MCF 10A (cell line): ENCODE results near the gene BMP10. TPM values are rescaled to one million over a fixed set of nuclear protein-coding genes. Genes with fewer than 3 reads are reported as not detected.

Experiments used
- BruUV-seq: library from RNA; stranded (reverse); fragments of 400-500 nt; replicated peaks from 2 replicates; lab custom pipeline; 2021; lab: Mats Ljungman, UMichigan
- CTCF ChIA-PET: fragments of 300-600 bp; sonication (Branson Sonifier 250); formaldehyde crosslinking; extraction: SDS; loops from one replicate; lab custom pipeline; 2021; ENCODE audit warnings: antibody characterized with exemption, inconsistent platforms; lab: Yijun Ruan, JAX
- POLR2A ChIA-PET: fragments of 300-600, 350-650 bp; sonication (Branson Sonifier 250); formaldehyde crosslinking; extraction: SDS; loops from one replicate; lab custom pipeline; 2020; ENCODE audit warnings: antibody characterized with exemption, inconsistent platforms; lab: Yijun Ruan, JAX
- DNase-seq: peaks from one replicate; pipeline ENCODE4 v3.0.0-alpha.2; 2018; ENCODE audit not compliant: unreplicated experiment
- H3K27ac Mint-ChIP-seq: one replicate; pipeline ENCODE4 v1.8.0; 2022; ENCODE audit warnings: mild to moderate bottlenecking, low read depth, mixed read lengths; ENCODE audit not compliant: unreplicated experiment
- H3K27me3 Mint-ChIP-seq: one replicate; pipeline ENCODE4 v1.8.0; 2022; ENCODE audit warnings: mixed read lengths; ENCODE audit not compliant: insufficient read depth, unreplicated experiment
- H3K36me3 Mint-ChIP-seq: one replicate; pipeline ENCODE4 v1.8.0; 2022; ENCODE audit warnings: mild to moderate bottlenecking, moderate library complexity, mixed read lengths; ENCODE audit not compliant: insufficient read depth, unreplicated experiment
- H3K4me1 Mint-ChIP-seq: one replicate; pipeline ENCODE4 v1.8.0; 2022; ENCODE audit warnings: mixed read lengths; ENCODE audit not compliant: insufficient read depth, unreplicated experiment
- H3K4me3 Mint-ChIP-seq: one replicate; pipeline ENCODE4 v1.8.0; 2022; ENCODE audit warnings: mild to moderate bottlenecking, moderate library complexity, mixed read lengths; ENCODE audit not compliant: unreplicated experiment
- H3K9me3 Mint-ChIP-seq: one replicate; pipeline ENCODE4 v1.8.0; 2022; ENCODE audit warnings: mixed read lengths; ENCODE audit not compliant: unreplicated experiment
- intact Hi-C: fragments of 100-400 bp; cut with micrococcal nuclease; formaldehyde crosslinking; loops from 2 replicates; pipeline ENCODE4 v1.14.1; 2022
- total RNA-seq: library from RNA; stranded (reverse); gene quantifications from 2 replicates; pipeline ENCODE4 v1.2.3, GENCODE V29; 2022
- TF ChIP-seq, protein P1 (sequence below): fragments of 200-600 bp; IDR thresholded peaks from one replicate; pipeline ENCODE4 v1.8.0; 2022; ENCODE audit warnings: antibody characterized with exemption, mild to moderate bottlenecking; ENCODE audit not compliant: unreplicated experiment

Gene BMP10
- total RNA-seq, 1 experiment from 2014 or later: not detected

DNA sequence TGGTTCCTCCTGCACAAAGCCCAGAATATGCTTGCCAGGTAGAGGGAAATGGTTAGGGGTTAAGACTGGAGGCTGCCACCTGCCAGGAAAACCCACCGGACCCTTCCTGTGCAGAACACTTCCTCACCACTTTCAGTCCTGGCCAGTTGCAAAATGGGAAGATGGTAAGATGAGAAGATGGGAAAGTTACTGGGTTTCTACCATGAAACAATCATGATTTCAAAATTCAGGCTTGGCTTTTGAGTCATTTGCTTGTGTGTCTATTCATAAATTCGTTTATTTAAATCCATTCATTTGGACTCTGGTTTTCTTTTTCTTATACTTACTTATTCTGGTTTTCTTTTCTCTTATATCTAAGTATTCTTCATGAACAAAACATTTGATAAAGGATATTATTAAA, 7.2 kb downstream of the BMP10 start:
- DNase-seq: no peak
- BruUV-seq: no TSS peak
- Mint-ChIP-seq H3K4me1 (no peaks in the 10 kb centered on the region), H3K36me3 (peaks cover 6% of the 10 kb centered on the region), H3K27ac (no peak overlapping the region), H3K9me3 (no peaks in the 10 kb centered on the region), H3K4me3 (no peak overlapping the region), H3K27me3 (no peaks in the 10 kb centered on the region)
- intact Hi-C loops: no loop called here
- ChIA-PET POLR2A (no interaction called here), CTCF (interaction anchor here (0.9 kb wide), 1 partner anchor 46 kb away, joined by 3 read pairs; no protein-coding TSS in a partner anchor)
- TF ChIP-seq, protein P1, sequence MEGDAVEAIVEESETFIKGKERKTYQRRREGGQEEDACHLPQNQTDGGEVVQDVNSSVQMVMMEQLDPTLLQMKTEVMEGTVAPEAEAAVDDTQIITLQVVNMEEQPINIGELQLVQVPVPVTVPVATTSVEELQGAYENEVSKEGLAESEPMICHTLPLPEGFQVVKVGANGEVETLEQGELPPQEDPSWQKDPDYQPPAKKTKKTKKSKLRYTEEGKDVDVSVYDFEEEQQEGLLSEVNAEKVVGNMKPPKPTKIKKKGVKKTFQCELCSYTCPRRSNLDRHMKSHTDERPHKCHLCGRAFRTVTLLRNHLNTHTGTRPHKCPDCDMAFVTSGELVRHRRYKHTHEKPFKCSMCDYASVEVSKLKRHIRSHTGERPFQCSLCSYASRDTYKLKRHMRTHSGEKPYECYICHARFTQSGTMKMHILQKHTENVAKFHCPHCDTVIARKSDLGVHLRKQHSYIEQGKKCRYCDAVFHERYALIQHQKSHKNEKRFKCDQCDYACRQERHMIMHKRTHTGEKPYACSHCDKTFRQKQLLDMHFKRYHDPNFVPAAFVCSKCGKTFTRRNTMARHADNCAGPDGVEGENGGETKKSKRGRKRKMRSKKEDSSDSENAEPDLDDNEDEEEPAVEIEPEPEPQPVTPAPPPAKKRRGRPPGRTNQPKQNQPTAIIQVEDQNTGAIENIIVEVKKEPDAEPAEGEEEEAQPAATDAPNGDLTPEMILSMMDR: no peak

DNA sequence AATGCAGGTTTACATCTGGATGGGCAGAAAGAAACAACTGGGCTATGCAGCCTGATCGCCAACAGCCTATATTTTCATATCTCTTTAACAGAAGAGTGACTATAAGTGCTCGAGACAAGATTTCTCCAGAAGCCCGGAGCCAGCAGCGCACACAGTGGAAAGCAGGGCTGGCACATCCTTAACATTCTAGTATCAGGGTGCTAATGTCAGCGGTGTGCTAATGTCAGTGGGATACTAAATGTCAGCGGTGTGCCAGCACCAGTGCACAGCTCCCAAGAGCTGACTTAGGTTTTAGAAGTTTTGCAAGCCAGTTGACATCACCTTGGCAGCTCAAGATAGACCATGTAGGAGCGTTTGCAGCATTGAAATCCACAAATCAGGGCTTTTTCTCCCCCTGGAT, 8.3 kb downstream of the BMP10 start:
- H3K4me1 Mint-ChIP-seq: no peaks in the 10 kb centered on the region
- CTCF ChIA-PET: interaction anchor here (0.9 kb wide), 1 partner anchor 47 kb away, joined by 3 read pairs; no protein-coding TSS in a partner anchor

GRCh38 chr2:68861330-68861729, 9.9 kb downstream of the BMP10 start:
- BruUV-seq: no TSS peak
- intact Hi-C loops: no loop called here
- no peak overlapping the region for H3K4me3 Mint-ChIP-seq
- TF ChIP-seq, protein P1: no peak
- peaks cover 21% of the 10 kb centered on the region for H3K27me3 Mint-ChIP-seq
- H3K27ac Mint-ChIP-seq: no peak overlapping the region
- DNase-seq: no peak
- H3K36me3 Mint-ChIP-seq: no peaks in the 10 kb centered on the region
- H3K9me3 Mint-ChIP-seq: no peaks in the 10 kb centered on the region
- ChIA-PET POLR2A (interaction anchor here (2.2 kb wide), 1 partner anchor 15 kb away, joined by 4 read pairs; no protein-coding TSS in a partner anchor), CTCF (interaction anchor here (0.6 kb wide), 1 partner anchor 20 kb away, joined by 3 read pairs; no protein-coding TSS in a partner anchor)
- H3K4me1 Mint-ChIP-seq: no peaks in the 10 kb centered on the region

More for the DNA sequence above, 8.3 kb downstream of the BMP10 start:
- no peak overlapping the region for H3K27ac Mint-ChIP-seq
- BruUV-seq: no TSS peak
- POLR2A ChIA-PET: no interaction called here
- no peak for DNase-seq
- no peaks in the 10 kb centered on the region for H3K36me3 Mint-ChIP-seq
- H3K4me3 Mint-ChIP-seq: no peak overlapping the region
- intact Hi-C loops: no loop called here
- H3K27me3 Mint-ChIP-seq: peaks cover 9% of the 10 kb centered on the region
- H3K9me3 Mint-ChIP-seq: no peaks in the 10 kb centered on the region
- TF ChIP-seq, protein P1: no peak

- DNase-seq: no peak
- Mint-ChIP-seq H3K4me1 (no peaks in the 10 kb centered on the region), H3K4me3 (no peak overlapping the region), H3K9me3 (no peaks in the 10 kb centered on the region), H3K27ac (no peak overlapping the region), H3K27me3 (peaks cover 21% of the 10 kb centered on the region), H3K36me3 (no peaks in the 10 kb centered on the region)
- intact Hi-C loops: no loop called here
- no TSS peak for BruUV-seq
- CTCF ChIA-PET: interaction anchor here (0.9 to 1.2 kb wide), 2 partner anchors 65 to 83 kb away, joined by 3 to 4 read pairs; no protein-coding TSS in a partner anchor
- POLR2A ChIA-PET: interaction anchor here (0.6 to 2.2 kb wide), 2 partner anchors 17 to 62 kb away, joined by 3 to 4 read pairs; no protein-coding TSS in a partner anchor
- TF ChIP-seq, protein P1: no peak
Observed at GRCh38 chr2:68860111-68860510, 11.1 kb downstream of the BMP10 start.
